Measurements from ENCODE around the gene XRCC4. TPM values are rescaled to one million over a fixed set of nuclear protein-coding genes. Genes with fewer than 3 reads are reported as not detected.

XRCC4 gene
- total RNA-seq, 4 donors from 2014 or later: 4.2 to 6.0 (median 5.4) TPM

- H3K9me3 ChIP-seq: no peaks in the 10 kb centered on the region
- no peaks in the 10 kb centered on the region for H3K36me3 ChIP-seq
- TF ChIP-seq POLR2A (IDR thresholded peaks at IDR 0.05): no peak
- no peak for TF ChIP-seq EP300 (IDR thresholded peaks at IDR 0.05)
- no peak for TF ChIP-seq POLR2AphosphoS5 (IDR thresholded peaks at IDR 0.05)
- TF ChIP-seq, protein P1, sequence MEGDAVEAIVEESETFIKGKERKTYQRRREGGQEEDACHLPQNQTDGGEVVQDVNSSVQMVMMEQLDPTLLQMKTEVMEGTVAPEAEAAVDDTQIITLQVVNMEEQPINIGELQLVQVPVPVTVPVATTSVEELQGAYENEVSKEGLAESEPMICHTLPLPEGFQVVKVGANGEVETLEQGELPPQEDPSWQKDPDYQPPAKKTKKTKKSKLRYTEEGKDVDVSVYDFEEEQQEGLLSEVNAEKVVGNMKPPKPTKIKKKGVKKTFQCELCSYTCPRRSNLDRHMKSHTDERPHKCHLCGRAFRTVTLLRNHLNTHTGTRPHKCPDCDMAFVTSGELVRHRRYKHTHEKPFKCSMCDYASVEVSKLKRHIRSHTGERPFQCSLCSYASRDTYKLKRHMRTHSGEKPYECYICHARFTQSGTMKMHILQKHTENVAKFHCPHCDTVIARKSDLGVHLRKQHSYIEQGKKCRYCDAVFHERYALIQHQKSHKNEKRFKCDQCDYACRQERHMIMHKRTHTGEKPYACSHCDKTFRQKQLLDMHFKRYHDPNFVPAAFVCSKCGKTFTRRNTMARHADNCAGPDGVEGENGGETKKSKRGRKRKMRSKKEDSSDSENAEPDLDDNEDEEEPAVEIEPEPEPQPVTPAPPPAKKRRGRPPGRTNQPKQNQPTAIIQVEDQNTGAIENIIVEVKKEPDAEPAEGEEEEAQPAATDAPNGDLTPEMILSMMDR (IDR thresholded peaks at IDR 0.05): no peak
- DNase-seq (ENCODE audit: low spot score in 2 of 2): no peak
- no peak overlapping the region for H3K4me3 ChIP-seq
- no peaks in the 10 kb centered on the region for H3K4me1 ChIP-seq
- 65% methylated on average over 3 of the region's 3 CpGs for WGBS
- peak overlapping the region; percentile 44 for H3K27ac ChIP-seq
- H3K27me3 ChIP-seq: no peaks in the 10 kb centered on the region
These were observed 300.0 kb downstream of the XRCC4 start for GRCh38 chr5:83377131-83377865.

- no peak for DNase-seq (ENCODE audit: low spot score in 2 of 2)
- Histone ChIP-seq H3K4me3 (no peak overlapping the region), H3K36me3 (no peaks in the 10 kb centered on the region), H3K27me3 (no peaks in the 10 kb centered on the region), H3K9me3 (no peaks in the 10 kb centered on the region), H3K4me1 (no peaks in the 10 kb centered on the region), H3K27ac (no peak overlapping the region)
- TF ChIP-seq, protein P1 (IDR thresholded peaks at IDR 0.05): no peak
- TF ChIP-seq POLR2A (IDR thresholded peaks at IDR 0.05) (no peak), POLR2AphosphoS5 (IDR thresholded peaks at IDR 0.05) (no peak), EP300 (IDR thresholded peaks at IDR 0.05) (no peak)
- 71% methylated on average over 7 of the region's 7 CpGs for WGBS
These were observed 301.4 kb downstream of the XRCC4 start for GRCh38 chr5:83378624-83379289.

DNA sequence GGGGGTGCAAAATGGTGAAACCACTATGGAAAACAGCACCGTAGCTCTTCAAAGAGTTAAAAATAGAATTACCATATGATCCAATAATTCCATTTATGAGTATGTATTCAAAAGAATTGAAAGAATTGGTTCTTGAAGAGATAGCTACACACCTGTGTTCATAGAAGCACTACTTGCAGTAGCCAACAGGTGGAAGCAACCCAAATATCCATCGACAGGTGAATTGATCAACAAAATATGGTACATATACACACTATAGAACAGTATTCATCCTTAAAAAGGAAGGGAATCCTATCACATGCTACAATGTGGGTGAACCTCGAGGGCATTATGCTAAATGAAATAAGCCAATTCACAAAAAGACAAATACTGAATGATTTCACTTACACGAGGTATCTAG lies 308.5 kb downstream of the XRCC4 start:
- H3K36me3 ChIP-seq: no peaks in the 10 kb centered on the region
- TF ChIP-seq, protein P1 (IDR thresholded peaks at IDR 0.05): no peak
- TF ChIP-seq POLR2A (IDR thresholded peaks at IDR 0.05) (no peak), POLR2AphosphoS5 (IDR thresholded peaks at IDR 0.05) (no peak)
- no peaks in the 10 kb centered on the region for H3K4me1 ChIP-seq
- no peaks in the 10 kb centered on the region for H3K9me3 ChIP-seq
- H3K27me3 ChIP-seq: no peaks in the 10 kb centered on the region
- H3K27ac ChIP-seq: no peak overlapping the region
- no peak overlapping the region for H3K4me3 ChIP-seq
- no peak for DNase-seq (ENCODE audit: low spot score in 2 of 2)
- 72% methylated on average over 4 of the region's 4 CpGs for WGBS

- Histone ChIP-seq H3K27me3 (no peaks in the 10 kb centered on the region), H3K36me3 (no peaks in the 10 kb centered on the region), H3K9me3 (no peaks in the 10 kb centered on the region), H3K27ac (no peak overlapping the region), H3K4me1 (no peaks in the 10 kb centered on the region), H3K4me3 (no peak overlapping the region)
- no peak for TF ChIP-seq POLR2AphosphoS5 (IDR thresholded peaks at IDR 0.05)
- TF ChIP-seq POLR2A (IDR thresholded peaks at IDR 0.05): no peak
- TF ChIP-seq EP300 (IDR thresholded peaks at IDR 0.05): no peak
- TF ChIP-seq, protein P1 (IDR thresholded peaks at IDR 0.05): no peak
- WGBS: 67% methylated on average over 2 of the region's 2 CpGs
- no peak for DNase-seq (ENCODE audit: low spot score in 2 of 2)
These were observed 309.7 kb downstream of the XRCC4 start for GRCh38 chr5:83387041-83387440.

- Histone ChIP-seq H3K36me3 (no peaks in the 10 kb centered on the region), H3K9me3 (no peaks in the 10 kb centered on the region), H3K27ac (no peak overlapping the region), H3K4me1 (no peaks in the 10 kb centered on the region), H3K4me3 (no peak overlapping the region), H3K27me3 (no peaks in the 10 kb centered on the region)
- TF ChIP-seq EP300 (IDR thresholded peaks at IDR 0.05) (no peak), POLR2A (IDR thresholded peaks at IDR 0.05) (no peak), POLR2AphosphoS5 (IDR thresholded peaks at IDR 0.05) (no peak)
- TF ChIP-seq, protein P1 (IDR thresholded peaks at IDR 0.05): no peak
- no peak for DNase-seq (ENCODE audit: low spot score in 2 of 2)
These were observed 311.3 kb downstream of the XRCC4 start for GRCh38 chr5:83388608-83389007.

All from suprapubic skin (tissue), 4 donors.